ACC112 (cell line): Measurements from ENCODE around the gene SAP130.

Experiments used
- H2AFZ ChIP-seq: fragments of 200-600 bp; sonication (generic); one replicate; pipeline ENCODE4 v1.6.0; 2017; ENCODE audit warnings: antibody characterized with exemption, low read length; ENCODE audit not compliant: unreplicated experiment
- H3K27ac ChIP-seq: fragments of 200-600 bp; sonication (generic); 2 replicates; pipeline ENCODE4 v1.5.1; 2014; ENCODE audit warnings: low read depth, mild to moderate bottlenecking, antibody characterized with exemption, low read length, moderate library complexity
- H3K27me3 ChIP-seq: fragments of 200-600 bp; sonication (generic); 2 replicates; pipeline ENCODE4 v1.6.1; 2014; ENCODE audit warnings: mild to moderate bottlenecking, antibody characterized with exemption, low read length, moderate library complexity, mixed read lengths; ENCODE audit not compliant: insufficient read depth
- H3K36me3 ChIP-seq: fragments of 200-600 bp; sonication (generic); 2 replicates; pipeline ENCODE4 v1.6.1; 2016; ENCODE audit warnings: mild to moderate bottlenecking, antibody characterized with exemption, low read length, moderate library complexity, mixed read lengths; ENCODE audit not compliant: insufficient read depth
- H3K4me1 ChIP-seq: fragments of 200-600 bp; sonication (generic); one replicate; pipeline ENCODE4 v1.6.1; 2016; ENCODE audit warnings: low read length, mixed read lengths; ENCODE audit not compliant: insufficient read depth, unreplicated experiment, control insufficient read depth
- H3K4me3 ChIP-seq: fragments of 200-600 bp; sonication (generic); 2 replicates; pipeline ENCODE4 v1.5.1; 2014; ENCODE audit warnings: mild to moderate bottlenecking, low read depth, low read length
- H3K79me2 ChIP-seq: fragments of 200-600 bp; sonication (generic); one replicate; pipeline ENCODE4 v1.6.0; 2016; ENCODE audit warnings: low read length; ENCODE audit not compliant: control insufficient read depth, unreplicated experiment, insufficient read depth

Gene SAP130

GRCh38 chr2:127991742-127992141 lies 36.1 kb downstream of the SAP130 start:
- no peak overlapping the region for H3K4me3 ChIP-seq
- H3K79me2 ChIP-seq = no peaks in the 10 kb centered on the region
- no peak overlapping the region for H2AFZ ChIP-seq
- H3K27ac ChIP-seq = no peak overlapping the region
- no peaks in the 10 kb centered on the region for H3K4me1 ChIP-seq
- no peaks in the 10 kb centered on the region for H3K36me3 ChIP-seq
- no peaks in the 10 kb centered on the region for H3K27me3 ChIP-seq

- no peak overlapping the region for H3K27ac ChIP-seq
- H3K4me1 ChIP-seq = no peaks in the 10 kb centered on the region
- no peak overlapping the region for H3K4me3 ChIP-seq
- H3K27me3 ChIP-seq = no peaks in the 10 kb centered on the region
- H3K36me3 ChIP-seq = peaks cover 10% of the 10 kb centered on the region
- no peaks in the 10 kb centered on the region for H3K79me2 ChIP-seq
- no peak overlapping the region for H2AFZ ChIP-seq
Observed at GRCh38 chr2:127986548-127987079, 41.2 kb downstream of the SAP130 start.

- no peak overlapping the region for H3K4me3 ChIP-seq
- H3K4me1 ChIP-seq = no peaks in the 10 kb centered on the region
- H2AFZ ChIP-seq = no peak overlapping the region
- peaks cover 10% of the 10 kb centered on the region for H3K36me3 ChIP-seq
- no peaks in the 10 kb centered on the region for H3K27me3 ChIP-seq
- no peaks in the 10 kb centered on the region for H3K79me2 ChIP-seq
- no peak overlapping the region for H3K27ac ChIP-seq
Observed at GRCh38 chr2:127985735-127986134, 42.1 kb downstream of the SAP130 start.

DNA sequence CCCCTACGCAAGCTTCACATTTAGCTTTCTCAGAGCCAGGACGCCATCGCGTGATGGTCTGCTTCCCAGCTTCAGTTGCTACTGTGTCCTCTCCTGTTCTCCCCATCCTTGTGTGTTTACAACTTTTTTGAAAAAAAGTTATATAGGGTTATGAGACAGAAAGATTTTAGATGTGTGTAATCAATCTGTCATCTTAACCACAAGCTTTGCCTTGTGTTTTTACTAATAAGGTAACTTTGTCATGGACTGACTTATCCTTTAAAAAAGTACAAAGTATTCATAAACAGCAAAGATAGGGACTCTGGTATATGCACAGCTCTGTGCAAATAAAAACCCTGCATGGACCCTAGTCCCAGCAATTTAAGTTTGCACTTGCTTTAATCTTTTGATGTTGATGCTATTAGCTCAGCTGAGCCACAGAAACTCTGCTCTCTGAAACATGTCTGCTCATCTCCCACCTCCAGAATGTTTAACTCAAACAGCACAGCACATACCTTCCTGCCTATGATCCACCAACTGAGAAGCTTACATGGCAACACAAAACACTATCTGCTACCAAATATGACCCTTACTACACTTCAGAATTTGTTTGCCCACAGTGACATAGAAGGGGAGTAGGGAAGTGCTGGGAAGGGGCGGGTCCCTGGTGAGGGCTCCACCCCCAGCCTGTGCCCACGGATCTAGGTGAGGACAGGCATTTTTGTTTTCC lies 42.7 kb downstream of the SAP130 start:
- Histone ChIP-seq H3K36me3 (peaks cover 10% of the 10 kb centered on the region), H3K4me1 (no peaks in the 10 kb centered on the region), H3K79me2 (no peaks in the 10 kb centered on the region), H2AFZ (no peak overlapping the region), H3K4me3 (no peak overlapping the region), H3K27ac (no peak overlapping the region), H3K27me3 (no peaks in the 10 kb centered on the region)

DNA sequence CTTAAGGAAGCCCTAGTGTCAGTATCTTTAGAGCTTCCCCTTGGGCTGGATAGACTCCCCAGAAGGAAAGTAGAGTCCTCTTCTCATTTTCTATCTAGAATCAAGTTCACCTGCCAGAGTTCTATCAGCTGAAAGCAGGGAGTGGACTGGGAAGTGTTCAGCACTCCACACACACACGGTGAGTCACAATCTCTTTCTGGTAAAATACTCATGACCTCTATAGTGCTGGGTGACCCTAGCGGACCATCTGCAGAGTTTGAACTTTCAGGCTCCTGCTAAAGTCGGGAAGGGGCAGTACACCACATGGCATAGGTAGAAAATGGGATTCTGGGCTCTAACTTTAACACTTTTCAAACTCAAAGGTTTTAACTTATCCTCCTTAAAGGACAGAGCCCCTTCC lies 43.3 kb downstream of the SAP130 start:
- no peak overlapping the region for H3K27ac ChIP-seq
- no peak overlapping the region for H3K4me3 ChIP-seq
- H3K27me3 ChIP-seq = no peaks in the 10 kb centered on the region
- H3K79me2 ChIP-seq = no peaks in the 10 kb centered on the region
- no peak overlapping the region for H2AFZ ChIP-seq
- H3K4me1 ChIP-seq = no peaks in the 10 kb centered on the region
- peaks cover 10% of the 10 kb centered on the region for H3K36me3 ChIP-seq

DNA sequence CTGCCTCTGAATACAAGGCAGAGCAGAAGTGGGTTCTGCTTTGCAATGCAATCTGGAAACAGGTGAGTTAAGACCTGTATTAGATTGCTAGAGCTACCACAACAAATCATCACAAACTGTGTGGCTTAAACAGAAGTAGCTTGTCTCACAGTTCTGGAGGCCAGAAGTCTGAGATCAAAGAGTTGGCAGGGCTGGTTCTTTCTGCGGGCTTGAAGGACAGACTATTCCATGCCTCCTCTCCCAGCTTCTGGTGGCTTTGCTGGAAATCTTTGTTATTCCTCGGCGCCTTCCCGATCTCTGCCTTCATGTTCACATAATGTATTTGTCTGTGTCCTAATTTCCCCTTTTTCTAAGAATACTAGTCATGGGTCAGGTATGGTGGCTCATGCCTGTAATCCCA lies 58.4 kb downstream of the SAP130 start:
- 0 out of 2 replicates have a peak, but pooled peaks cover 6% of the 10 kb centered on the region for H3K36me3 ChIP-seq
- H3K79me2 ChIP-seq = no peaks in the 10 kb centered on the region
- no peaks in the 10 kb centered on the region for H3K27me3 ChIP-seq

GRCh38 chr2:127968610-127969339 lies 59.1 kb downstream of the SAP130 start:
- Histone ChIP-seq H3K79me2 (no peaks in the 10 kb centered on the region), H3K4me1 (no peaks in the 10 kb centered on the region), H3K27ac (no peak overlapping the region), H3K27me3 (no peaks in the 10 kb centered on the region), H3K36me3 (0 out of 2 replicates have a peak, but pooled peaks cover 6% of the 10 kb centered on the region), H3K4me3 (no peak overlapping the region), H2AFZ (no peak overlapping the region)

More for the DNA sequence above, 58.4 kb downstream of the SAP130 start:
- Histone ChIP-seq H3K4me1 (no peaks in the 10 kb centered on the region), H3K27ac (no peak overlapping the region), H2AFZ (no peak overlapping the region), H3K4me3 (no peak overlapping the region)

DNA sequence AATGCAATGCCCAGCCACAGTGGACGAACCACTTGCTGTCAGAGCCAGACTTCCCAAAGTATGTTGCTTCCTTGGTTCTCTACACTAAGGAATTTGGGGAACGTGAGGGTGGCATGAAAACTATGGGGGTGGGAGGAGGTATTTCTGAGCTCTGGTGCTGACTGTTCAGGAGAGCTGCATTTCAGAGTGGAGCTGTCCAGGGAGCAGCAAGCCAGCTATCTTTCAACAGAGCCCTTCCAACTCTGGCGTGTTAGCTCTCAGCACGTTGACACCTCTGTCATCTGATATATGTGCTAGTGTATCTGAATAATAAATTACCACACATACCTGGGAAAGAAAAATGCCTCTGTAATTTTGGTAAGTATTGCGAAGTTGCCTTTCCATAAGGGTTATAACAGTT lies 66.1 kb downstream of the SAP130 start:
- H3K4me3 ChIP-seq = no peak overlapping the region
- H3K36me3 ChIP-seq = 0 out of 2 replicates have a peak, but pooled peaks cover 3% of the 10 kb centered on the region
- H2AFZ ChIP-seq = no peak overlapping the region
- no peaks in the 10 kb centered on the region for H3K4me1 ChIP-seq
- H3K27ac ChIP-seq = no peak overlapping the region
- no peaks in the 10 kb centered on the region for H3K27me3 ChIP-seq
- H3K79me2 ChIP-seq = no peaks in the 10 kb centered on the region

DNA sequence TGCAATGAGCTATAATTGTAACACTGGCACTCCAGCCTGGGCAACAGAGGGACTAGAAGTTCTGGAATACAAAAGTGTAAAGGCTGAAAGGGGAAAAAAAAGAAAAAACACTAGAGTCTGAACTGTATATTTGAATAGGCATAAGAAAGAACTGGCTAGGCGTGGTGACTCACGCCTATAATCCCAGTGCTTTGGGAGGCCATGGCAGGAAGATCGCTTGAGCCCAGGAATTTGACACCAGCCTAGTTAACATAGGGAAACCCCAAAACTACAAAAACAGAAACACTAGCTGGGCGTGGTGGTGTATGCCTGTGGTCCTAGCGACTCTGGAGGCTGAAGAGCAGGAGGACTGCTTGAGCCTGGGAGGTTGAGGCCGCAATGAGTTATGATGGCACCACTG lies 70.6 kb downstream of the SAP130 start:
- Histone ChIP-seq H2AFZ (no peak overlapping the region), H3K36me3 (no peaks in the 10 kb centered on the region), H3K27ac (no peak overlapping the region), H3K79me2 (no peaks in the 10 kb centered on the region), H3K4me3 (no peak overlapping the region), H3K4me1 (no peaks in the 10 kb centered on the region), H3K27me3 (no peaks in the 10 kb centered on the region)

- no peak overlapping the region for H3K27ac ChIP-seq
- H3K4me1 ChIP-seq = no peaks in the 10 kb centered on the region
- H2AFZ ChIP-seq = no peak overlapping the region
- H3K4me3 ChIP-seq = no peak overlapping the region
- no peaks in the 10 kb centered on the region for H3K27me3 ChIP-seq
- H3K79me2 ChIP-seq = no peaks in the 10 kb centered on the region
- peaks cover 15% of the 10 kb centered on the region for H3K36me3 ChIP-seq
Observed at GRCh38 chr2:127954857-127955256, 73.0 kb downstream of the SAP130 start.

- Histone ChIP-seq H3K79me2 (no peaks in the 10 kb centered on the region), H3K36me3 (peaks cover 23% of the 10 kb centered on the region), H3K27ac (no peak overlapping the region), H3K4me3 (no peak overlapping the region), H2AFZ (no peak overlapping the region), H3K4me1 (no peaks in the 10 kb centered on the region), H3K27me3 (no peaks in the 10 kb centered on the region)
Observed at GRCh38 chr2:127953849-127954248, 74.0 kb downstream of the SAP130 start.
